OCI-LY3 (cell line): ENCODE results near the gene ADD2.
"Not testable (repeated sequence)": the region's sequence is repeated elsewhere in the genome, so short reads cannot be mapped to it uniquely, and the experiment has no call there.

Experiments
- H2AFZ ChIP-seq: fragments of 200-600, 300-600 bp; shearing (Covaris generic); 2 replicates; pipeline ENCODE4 v1.6.0; 2014; ENCODE audit warnings: antibody characterized with exemption, low read depth, low read length
- H3K27ac ChIP-seq: fragments of 200-600, 300-600 bp; sonication (generic); 2 replicates; pipeline ENCODE4 v1.5.1; 2014; ENCODE audit warnings: mild to moderate bottlenecking, low read length, moderate library complexity, mixed read lengths
- H3K27me3 ChIP-seq: fragments of 200-600, 300-600 bp; sonication (generic); 2 replicates; pipeline ENCODE4 v1.6.1; 2014; ENCODE audit warnings: low read depth, low read length, mixed read lengths
- H3K36me3 ChIP-seq: fragments of 200-600, 300-600 bp; sonication (generic); replicated peaks from 2 replicates; pipeline ENCODE3; 2014; ENCODE audit warnings: low read depth, low read length, mixed read lengths
- H3K4me1 ChIP-seq: fragments of 300-600, 200-600 bp; sonication (generic); 2 replicates; pipeline ENCODE4 v1.6.1; 2014; ENCODE audit warnings: low read length, mixed read lengths
- H3K4me2 ChIP-seq: fragments of 200-600, 300-600 bp; sonication (generic); 2 replicates; pipeline ENCODE4 v1.6.1; 2014; ENCODE audit warnings: low read length, mixed read lengths
- H3K4me3 ChIP-seq: fragments of 300-600, 200-600 bp; sonication (generic); 2 replicates; pipeline ENCODE4 v1.5.1; 2014; ENCODE audit warnings: antibody characterized with exemption, mild to moderate bottlenecking, low read length, moderate library complexity
- H3K79me2 ChIP-seq: fragments of 300-600, 200-600 bp; shearing (Covaris generic); 2 replicates; pipeline ENCODE4 v1.6.1; 2014; ENCODE audit warnings: mild to moderate bottlenecking, low read length, mixed read lengths
- H3K9ac ChIP-seq: fragments of 300-600, 200-600 bp; shearing (Covaris generic); 2 replicates; pipeline ENCODE4 v1.6.0; 2014; ENCODE audit warnings: mild to moderate bottlenecking, low read length, moderate library complexity
- H3K9me3 ChIP-seq: fragments of 200-600, 300-600 bp; shearing (Covaris generic); 2 replicates; pipeline ENCODE4 v1.6.1; 2014; ENCODE audit warnings: low read length, mixed read lengths; ENCODE audit not compliant: insufficient read depth
- H4K20me1 ChIP-seq: fragments of 200-600, 300-600 bp; sonication (generic); 2 replicates; pipeline ENCODE4 v1.6.1; 2016; ENCODE audit warnings: low read length, mixed read lengths; ENCODE audit not compliant: insufficient read depth
- EZH2phosphoT487 ChIP-seq: fragments of 200-600 bp; shearing (Covaris generic); IDR thresholded peaks from 2 replicates; pipeline ENCODE4 v1.6.1; 2018; ENCODE audit warnings: antibody characterized with exemption, mixed run types, low read depth
- TF ChIP-seq, protein P1 (sequence below): fragments of 200-600, 300-600 bp; sonication (generic); IDR thresholded peaks from 2 replicates; pipeline ENCODE4 v1.5.1; 2014; ENCODE audit warnings: antibody characterized with exemption, low read length, low read depth

The ADD2 gene

DNA sequence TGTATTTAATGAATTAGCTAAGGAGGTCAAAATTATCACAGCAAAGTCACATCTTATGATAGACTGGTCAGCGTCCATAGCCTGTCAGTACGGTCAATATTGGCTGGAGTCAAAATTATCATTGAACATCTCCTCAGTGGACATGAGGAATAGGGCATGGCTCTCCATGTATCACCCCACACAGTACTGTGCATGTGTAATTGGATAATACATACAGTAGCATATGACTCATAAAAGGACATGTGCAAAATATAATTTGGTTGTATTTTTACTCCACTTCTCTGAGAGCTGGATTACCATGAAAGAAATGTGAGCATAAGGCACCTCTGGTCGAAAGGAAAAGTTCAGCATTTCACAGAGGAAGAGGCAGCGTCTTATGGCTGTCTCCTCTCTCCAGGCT lies 24.9 kb downstream of the ADD2 start:
- Histone ChIP-seq H4K20me1 (no peaks in the 10 kb centered on the region), H3K79me2 (no peaks in the 10 kb centered on the region), H3K4me2 (no peak overlapping the region), H3K9me3 (no peaks in the 10 kb centered on the region), H3K36me3 (no peaks in the 10 kb centered on the region), H3K27ac (no peak overlapping the region), H3K9ac (no peak overlapping the region), H3K4me3 (no peak overlapping the region), H3K27me3 (peaks cover 19% of the 10 kb centered on the region; the same call in 1 of the 2 replicates), H2AFZ (no peak overlapping the region), H3K4me1 (no peaks in the 10 kb centered on the region)
- no peak for TF ChIP-seq EZH2phosphoT487
- TF ChIP-seq, protein P1, sequence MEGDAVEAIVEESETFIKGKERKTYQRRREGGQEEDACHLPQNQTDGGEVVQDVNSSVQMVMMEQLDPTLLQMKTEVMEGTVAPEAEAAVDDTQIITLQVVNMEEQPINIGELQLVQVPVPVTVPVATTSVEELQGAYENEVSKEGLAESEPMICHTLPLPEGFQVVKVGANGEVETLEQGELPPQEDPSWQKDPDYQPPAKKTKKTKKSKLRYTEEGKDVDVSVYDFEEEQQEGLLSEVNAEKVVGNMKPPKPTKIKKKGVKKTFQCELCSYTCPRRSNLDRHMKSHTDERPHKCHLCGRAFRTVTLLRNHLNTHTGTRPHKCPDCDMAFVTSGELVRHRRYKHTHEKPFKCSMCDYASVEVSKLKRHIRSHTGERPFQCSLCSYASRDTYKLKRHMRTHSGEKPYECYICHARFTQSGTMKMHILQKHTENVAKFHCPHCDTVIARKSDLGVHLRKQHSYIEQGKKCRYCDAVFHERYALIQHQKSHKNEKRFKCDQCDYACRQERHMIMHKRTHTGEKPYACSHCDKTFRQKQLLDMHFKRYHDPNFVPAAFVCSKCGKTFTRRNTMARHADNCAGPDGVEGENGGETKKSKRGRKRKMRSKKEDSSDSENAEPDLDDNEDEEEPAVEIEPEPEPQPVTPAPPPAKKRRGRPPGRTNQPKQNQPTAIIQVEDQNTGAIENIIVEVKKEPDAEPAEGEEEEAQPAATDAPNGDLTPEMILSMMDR: no peak

DNA sequence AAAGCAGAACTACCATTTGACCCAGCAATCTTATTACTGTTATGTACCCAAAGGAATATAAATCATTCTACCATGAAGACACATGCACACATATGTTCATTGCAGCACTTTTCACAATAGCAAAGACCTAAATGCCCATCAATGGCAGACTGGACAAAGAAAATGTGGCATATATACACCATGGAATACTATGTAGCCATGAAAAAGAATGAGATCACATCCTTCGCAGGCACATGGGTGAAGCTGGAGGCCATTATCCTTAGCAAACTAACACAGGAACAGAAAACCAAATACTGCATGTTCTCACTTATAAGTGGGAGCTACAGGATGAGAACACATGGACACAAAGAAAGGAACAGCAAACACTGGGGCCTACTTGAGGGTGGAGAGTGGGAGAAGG lies 28.5 kb downstream of the ADD2 start:
- not testable (repeated sequence) for H3K4me2 ChIP-seq, H3K9ac ChIP-seq

GRCh38 chr2:70738159-70738558 lies 29.8 kb downstream of the ADD2 start:
- H3K27ac ChIP-seq: no peak overlapping the region
- H3K79me2 ChIP-seq: no peaks in the 10 kb centered on the region
- H2AFZ ChIP-seq: no peak overlapping the region
- no peaks in the 10 kb centered on the region for H3K9me3 ChIP-seq
- no peaks in the 10 kb centered on the region for H3K36me3 ChIP-seq
- H3K4me1 ChIP-seq: peaks cover 4% of the 10 kb centered on the region; the same call in 1 of the 2 replicates
- H3K27me3 ChIP-seq: peaks cover 18% of the 10 kb centered on the region; the same call in 1 of the 2 replicates
- TF ChIP-seq, protein P1: no peak
- TF ChIP-seq EZH2phosphoT487: no peak
- H3K9ac ChIP-seq: no peak overlapping the region
- H4K20me1 ChIP-seq: no peaks in the 10 kb centered on the region
- no peak overlapping the region for H3K4me2 ChIP-seq
- H3K4me3 ChIP-seq: no peak overlapping the region

More for the DNA sequence above, 28.5 kb downstream of the ADD2 start:
- not testable (repeated sequence) for H4K20me1 ChIP-seq, H3K27ac ChIP-seq, H3K4me3 ChIP-seq, H3K36me3 ChIP-seq, H2AFZ ChIP-seq, H3K79me2 ChIP-seq, H3K9me3 ChIP-seq, H3K4me1 ChIP-seq
- H3K27me3 ChIP-seq: peaks cover 19% of the 10 kb centered on the region; the same call in 1 of the 2 replicates

DNA sequence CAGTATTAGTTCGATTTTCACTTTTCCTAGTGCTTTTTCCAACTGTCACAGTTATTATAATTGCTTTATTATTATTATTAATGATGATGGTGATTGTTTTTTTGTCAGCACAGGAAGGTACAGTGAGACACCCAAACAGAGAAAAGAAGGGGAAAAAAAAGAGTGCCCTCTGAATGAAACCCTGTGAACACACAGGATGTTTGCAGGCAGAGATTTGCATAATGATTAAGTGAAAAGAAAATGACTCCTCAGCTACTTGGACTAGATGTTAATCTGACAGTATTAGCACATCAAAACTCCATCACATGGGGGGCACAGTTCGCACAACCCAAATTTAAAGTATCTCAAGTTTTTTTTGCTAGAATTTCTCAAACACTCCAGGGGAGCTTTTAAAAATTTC lies 32.9 kb downstream of the ADD2 start:
- H3K4me1 ChIP-seq: peaks cover 4% of the 10 kb centered on the region; the same call in 1 of the 2 replicates
- H3K4me2 ChIP-seq: no peak overlapping the region

More for the DNA sequence above, 32.9 kb downstream of the ADD2 start:
- no peaks in the 10 kb centered on the region for H3K36me3 ChIP-seq
- TF ChIP-seq, protein P1: no peak
- TF ChIP-seq EZH2phosphoT487: no peak
- no peaks in the 10 kb centered on the region for H4K20me1 ChIP-seq
- no peak overlapping the region for H3K4me3 ChIP-seq
- H3K9ac ChIP-seq: no peak overlapping the region
- H3K79me2 ChIP-seq: no peaks in the 10 kb centered on the region
- H2AFZ ChIP-seq: no peak overlapping the region
- peaks cover 17% of the 10 kb centered on the region; the same call in 1 of the 2 replicates for H3K27me3 ChIP-seq
- no peaks in the 10 kb centered on the region for H3K9me3 ChIP-seq
- no peak overlapping the region for H3K27ac ChIP-seq
